ENCODE data around the gene MAN2A1. TPM values are rescaled to one million over a fixed set of nuclear protein-coding genes. Genes with fewer than 3 reads are reported as not detected.
A peak's percentile ranks its signal among the peaks of the same experiment; 100 is the strongest.

MAN2A1 gene
- total and polyA plus RNA-seq, 4 donors, result 29.5 to 107 (median 42.0) TPM

GRCh38 chr5:109653561-109654239 is 36.0 kb upstream of the MAN2A1 start:
- H3K4me3 ChIP-seq (ENCODE audit: low read depth, low read length), result no peak overlapping the region
- no peak overlapping the region for H3K27ac ChIP-seq (ENCODE audit: low read depth, low read length)
- H3K9me3 ChIP-seq (ENCODE audit: control insufficient read depth, insufficient read depth, low read length), result no peaks in the 10 kb centered on the region
- 100% methylated on average over 1 of the region's 3 CpGs for WGBS (ENCODE audit: insufficient coverage)
- no peaks in the 10 kb centered on the region for H3K4me1 ChIP-seq (ENCODE audit: control insufficient read depth, insufficient read depth, low read length)
- no peaks in the 10 kb centered on the region for H3K27me3 ChIP-seq (ENCODE audit: control insufficient read depth, insufficient read depth, low read length)
- DNase-seq (ENCODE audit: low read depth in 4 of 6, low spot score in 6 of 6), result no peak
- H3K36me3 ChIP-seq (ENCODE audit: control insufficient read depth, insufficient read depth, low read length), result no peaks in the 10 kb centered on the region

GRCh38 chr5:109654455-109654854 is 35.3 kb upstream of the MAN2A1 start:
- DNase-seq (ENCODE audit: low read depth in 4 of 6, low spot score in 6 of 6), result no peak
- Histone ChIP-seq H3K27me3 (ENCODE audit: control insufficient read depth, insufficient read depth, low read length) (no peaks in the 10 kb centered on the region), H3K4me3 (ENCODE audit: low read depth, low read length) (no peak overlapping the region), H3K36me3 (ENCODE audit: control insufficient read depth, insufficient read depth, low read length) (no peaks in the 10 kb centered on the region), H3K27ac (ENCODE audit: low read depth, low read length) (no peak overlapping the region), H3K9me3 (ENCODE audit: control insufficient read depth, insufficient read depth, low read length) (no peaks in the 10 kb centered on the region), H3K4me1 (ENCODE audit: control insufficient read depth, insufficient read depth, low read length) (no peaks in the 10 kb centered on the region)
- 88% methylated on average over 1 of the region's 6 CpGs for whole genome bisulfite sequencing (ENCODE audit: insufficient coverage)

- H3K27me3 ChIP-seq (ENCODE audit: control insufficient read depth, insufficient read depth, low read length), result no peaks in the 10 kb centered on the region
- H3K27ac ChIP-seq (ENCODE audit: low read depth, low read length), result no peak overlapping the region
- no peaks in the 10 kb centered on the region for H3K36me3 ChIP-seq (ENCODE audit: control insufficient read depth, insufficient read depth, low read length)
- H3K4me3 ChIP-seq (ENCODE audit: low read depth, low read length), result no peak overlapping the region
- DNase-seq (ENCODE audit: low read depth in 4 of 6, low spot score in 6 of 6), result no peak
- no peaks in the 10 kb centered on the region for H3K4me1 ChIP-seq (ENCODE audit: control insufficient read depth, insufficient read depth, low read length)
- no CpG with 5 or more reads among the region's 2 CpGs for WGBS (ENCODE audit: insufficient coverage)
- H3K9me3 ChIP-seq (ENCODE audit: control insufficient read depth, insufficient read depth, low read length), result no peaks in the 10 kb centered on the region
These were observed 33.9 kb upstream of the MAN2A1 start for GRCh38 chr5:109655841-109656240.

- no peak overlapping the region for H3K27ac ChIP-seq (ENCODE audit: low read depth, low read length)
- DNase-seq (ENCODE audit: low read depth in 4 of 6, low spot score in 6 of 6), result no peak
- no peaks in the 10 kb centered on the region for H3K4me1 ChIP-seq (ENCODE audit: control insufficient read depth, insufficient read depth, low read length)
- no peak overlapping the region for H3K4me3 ChIP-seq (ENCODE audit: low read depth, low read length)
- no peaks in the 10 kb centered on the region for H3K9me3 ChIP-seq (ENCODE audit: control insufficient read depth, insufficient read depth, low read length)
- no peaks in the 10 kb centered on the region for H3K36me3 ChIP-seq (ENCODE audit: control insufficient read depth, insufficient read depth, low read length)
- WGBS (ENCODE audit: insufficient coverage), result 85% methylated on average over 3 of the region's 4 CpGs
- H3K27me3 ChIP-seq (ENCODE audit: control insufficient read depth, insufficient read depth, low read length), result no peaks in the 10 kb centered on the region
These were observed 32.9 kb upstream of the MAN2A1 start for GRCh38 chr5:109656829-109657228.

GRCh38 chr5:109659901-109660300 is 29.8 kb upstream of the MAN2A1 start:
- DNase-seq (ENCODE audit: low read depth in 4 of 6, low spot score in 6 of 6), result peak in 1 of 6 donors; percentile 41
- WGBS (ENCODE audit: insufficient coverage), result no CpG with 5 or more reads among the region's 1 CpG
- no peaks in the 10 kb centered on the region for H3K9me3 ChIP-seq (ENCODE audit: control insufficient read depth, insufficient read depth, low read length)

GRCh38 chr5:109660301-109660700 is 29.4 kb upstream of the MAN2A1 start:
- H3K36me3 ChIP-seq (ENCODE audit: control insufficient read depth, insufficient read depth, low read length), result no peaks in the 10 kb centered on the region
- no peaks in the 10 kb centered on the region for H3K9me3 ChIP-seq (ENCODE audit: control insufficient read depth, insufficient read depth, low read length)
- H3K4me1 ChIP-seq (ENCODE audit: control insufficient read depth, insufficient read depth, low read length), result no peaks in the 10 kb centered on the region
- no peak overlapping the region for H3K4me3 ChIP-seq (ENCODE audit: low read depth, low read length)
- no peak overlapping the region for H3K27ac ChIP-seq (ENCODE audit: low read depth, low read length)
- WGBS (ENCODE audit: insufficient coverage), result no CpG with 5 or more reads among the region's 5 CpGs
- no peaks in the 10 kb centered on the region for H3K27me3 ChIP-seq (ENCODE audit: control insufficient read depth, insufficient read depth, low read length)
- DNase-seq (ENCODE audit: low read depth in 4 of 6, low spot score in 6 of 6), result no peak

More at GRCh38 chr5:109659901-109660300, 29.8 kb upstream of the MAN2A1 start:
- Histone ChIP-seq H3K4me1 (ENCODE audit: control insufficient read depth, insufficient read depth, low read length) (no peaks in the 10 kb centered on the region), H3K4me3 (ENCODE audit: low read depth, low read length) (no peak overlapping the region), H3K36me3 (ENCODE audit: control insufficient read depth, insufficient read depth, low read length) (no peaks in the 10 kb centered on the region), H3K27ac (ENCODE audit: low read depth, low read length) (no peak overlapping the region), H3K27me3 (ENCODE audit: control insufficient read depth, insufficient read depth, low read length) (no peaks in the 10 kb centered on the region)

- Histone ChIP-seq H3K4me3 (ENCODE audit: low read depth, low read length) (no peak overlapping the region), H3K27ac (ENCODE audit: low read depth, low read length) (no peak overlapping the region), H3K27me3 (ENCODE audit: control insufficient read depth, insufficient read depth, low read length) (no peaks in the 10 kb centered on the region), H3K36me3 (ENCODE audit: control insufficient read depth, insufficient read depth, low read length) (no peaks in the 10 kb centered on the region), H3K4me1 (ENCODE audit: control insufficient read depth, insufficient read depth, low read length) (no peaks in the 10 kb centered on the region), H3K9me3 (ENCODE audit: control insufficient read depth, insufficient read depth, low read length) (no peaks in the 10 kb centered on the region)
- 92% methylated on average over 2 of the region's 5 CpGs for WGBS (ENCODE audit: insufficient coverage)
- no peak for DNase-seq (ENCODE audit: low read depth in 4 of 6, low spot score in 6 of 6)
These were observed 21.5 kb upstream of the MAN2A1 start for GRCh38 chr5:109668237-109668636.

GRCh38 chr5:109668668-109669422 is 20.9 kb upstream of the MAN2A1 start:
- DNase-seq (ENCODE audit: low read depth in 4 of 6, low spot score in 6 of 6), result no peak
- no CpG with 5 or more reads among the region's 4 CpGs for WGBS (ENCODE audit: insufficient coverage)
- Histone ChIP-seq H3K9me3 (ENCODE audit: control insufficient read depth, insufficient read depth, low read length) (no peaks in the 10 kb centered on the region), H3K36me3 (ENCODE audit: control insufficient read depth, insufficient read depth, low read length) (no peaks in the 10 kb centered on the region), H3K4me1 (ENCODE audit: control insufficient read depth, insufficient read depth, low read length) (no peaks in the 10 kb centered on the region), H3K27me3 (ENCODE audit: control insufficient read depth, insufficient read depth, low read length) (no peaks in the 10 kb centered on the region), H3K27ac (ENCODE audit: low read depth, low read length) (no peak overlapping the region), H3K4me3 (ENCODE audit: low read depth, low read length) (no peak overlapping the region)

- no peaks in the 10 kb centered on the region for H3K27me3 ChIP-seq (ENCODE audit: control insufficient read depth, insufficient read depth, low read length)
- peak in 2 of 6 donors; percentile 66 to 79 for DNase-seq (ENCODE audit: low read depth in 4 of 6, low spot score in 6 of 6)
- WGBS (ENCODE audit: insufficient coverage), result no CpG with 5 or more reads among the region's 1 CpG
- H3K4me1 ChIP-seq (ENCODE audit: control insufficient read depth, insufficient read depth, low read length), result no peaks in the 10 kb centered on the region
- H3K4me3 ChIP-seq (ENCODE audit: low read depth, low read length), result no peak overlapping the region
- no peaks in the 10 kb centered on the region for H3K36me3 ChIP-seq (ENCODE audit: control insufficient read depth, insufficient read depth, low read length)
- no peaks in the 10 kb centered on the region for H3K9me3 ChIP-seq (ENCODE audit: control insufficient read depth, insufficient read depth, low read length)
- H3K27ac ChIP-seq (ENCODE audit: low read depth, low read length), result no peak overlapping the region
These were observed 19.6 kb upstream of the MAN2A1 start for GRCh38 chr5:109669991-109670706.
